ENCODE data around the gene GSG1L.
"Not testable (repeated sequence)": the region's sequence is repeated elsewhere in the genome, so short reads cannot be mapped to it uniquely, and the experiment has no call there.

GSG1L gene

DNA sequence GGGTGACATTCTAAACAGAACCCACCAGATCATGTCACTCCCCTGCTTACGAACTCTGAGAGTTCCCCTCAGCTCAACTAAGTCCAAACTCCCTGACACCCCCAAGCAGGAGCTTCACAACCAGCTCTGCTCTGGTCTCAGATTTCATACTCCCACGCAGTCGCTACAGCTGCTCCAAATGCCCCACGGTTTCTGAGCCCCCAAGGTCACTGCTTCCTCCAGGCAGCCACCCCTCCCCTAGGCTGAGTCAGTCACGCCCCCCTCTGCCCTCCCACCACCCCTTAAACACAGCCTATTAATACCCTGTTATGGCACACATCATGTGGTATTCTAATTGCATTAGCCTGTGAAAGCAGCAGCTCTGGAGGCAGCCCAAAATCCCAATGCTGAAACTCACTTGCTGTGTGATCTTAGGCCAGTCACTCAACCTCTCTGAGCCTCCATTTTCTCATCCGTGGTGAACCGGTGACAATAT lies 51.5 kb downstream of the GSG1L start:
- no peak for DNase-seq

DNA sequence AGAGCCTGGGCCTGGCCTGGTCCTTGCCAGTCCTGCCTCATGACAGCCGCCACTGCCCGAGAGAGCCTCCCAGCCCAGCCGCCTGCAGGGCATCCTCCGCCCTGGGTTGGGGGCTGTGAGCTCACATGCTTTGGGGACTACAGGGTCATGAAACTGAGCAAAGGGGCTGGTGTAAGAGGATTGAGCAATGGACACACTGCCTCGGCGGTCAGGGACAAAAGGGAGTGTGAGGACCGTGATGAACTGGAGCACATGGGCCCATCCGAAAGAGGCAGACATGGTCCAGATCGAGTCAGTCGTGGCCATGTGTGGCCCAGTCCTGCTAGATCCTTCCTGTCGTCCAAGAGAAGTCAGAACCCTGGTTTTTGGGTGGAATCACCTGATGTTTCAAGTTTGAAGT lies 52.3 kb downstream of the GSG1L start:
- DNase-seq: no peak

DNA sequence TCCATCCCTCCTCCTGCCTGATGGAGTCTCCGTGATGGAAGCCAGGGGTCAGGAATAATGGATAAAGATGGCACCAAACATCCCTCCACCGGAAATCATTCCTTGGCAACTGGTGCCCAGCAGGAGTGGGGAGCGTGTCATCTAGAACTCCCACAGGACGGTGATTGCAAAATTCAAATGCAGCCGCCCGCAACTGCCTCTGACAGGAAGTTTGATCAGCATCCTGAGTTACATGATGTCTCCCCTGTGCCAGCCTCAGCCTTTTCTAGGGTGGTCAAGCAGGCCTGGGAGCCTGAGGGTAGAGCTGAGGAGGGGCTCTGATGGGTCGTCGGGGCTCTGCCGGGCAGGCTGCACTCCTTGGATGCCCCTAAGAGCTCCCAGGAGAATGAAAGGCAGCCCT lies 52.8 kb downstream of the GSG1L start:
- DNase-seq: no peak

DNA sequence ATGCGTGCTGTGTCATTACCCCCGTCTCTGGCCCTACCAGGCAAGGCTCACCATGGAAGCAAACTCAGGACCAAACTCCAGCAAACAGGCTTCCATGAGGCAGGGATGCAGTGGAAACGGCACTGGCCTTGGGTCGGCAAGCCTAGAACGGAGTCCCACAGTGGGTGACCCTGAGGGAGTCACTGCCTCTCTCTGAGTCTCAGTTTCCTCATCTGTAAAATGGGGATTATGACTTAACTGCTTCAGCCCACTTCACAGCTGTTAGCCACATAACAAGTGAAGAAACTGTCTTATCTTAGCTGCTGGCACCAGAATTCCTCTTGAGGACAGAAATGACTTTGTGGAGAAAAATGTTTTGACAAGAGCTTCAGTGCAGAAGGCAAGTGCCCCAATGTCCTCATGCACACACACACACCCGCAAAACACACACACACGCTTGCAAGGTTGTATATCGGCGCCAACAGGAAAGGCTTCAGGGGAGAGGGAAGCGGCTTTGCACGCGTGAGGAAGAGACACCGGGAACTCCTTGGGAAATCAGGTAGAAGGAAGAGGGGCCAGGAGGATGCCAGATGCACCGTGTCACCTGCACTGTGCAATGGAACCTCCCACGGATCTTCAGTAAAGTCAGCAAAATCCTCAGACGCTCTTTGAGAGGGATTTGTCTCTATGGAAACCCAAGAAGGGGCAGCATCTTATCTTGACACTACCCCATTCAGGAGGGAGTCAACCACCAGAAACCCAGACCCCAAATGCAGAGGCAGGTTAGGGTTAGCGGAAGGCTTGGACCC lies 53.7 kb downstream of the GSG1L start:
- DNase-seq: no peak

DNA sequence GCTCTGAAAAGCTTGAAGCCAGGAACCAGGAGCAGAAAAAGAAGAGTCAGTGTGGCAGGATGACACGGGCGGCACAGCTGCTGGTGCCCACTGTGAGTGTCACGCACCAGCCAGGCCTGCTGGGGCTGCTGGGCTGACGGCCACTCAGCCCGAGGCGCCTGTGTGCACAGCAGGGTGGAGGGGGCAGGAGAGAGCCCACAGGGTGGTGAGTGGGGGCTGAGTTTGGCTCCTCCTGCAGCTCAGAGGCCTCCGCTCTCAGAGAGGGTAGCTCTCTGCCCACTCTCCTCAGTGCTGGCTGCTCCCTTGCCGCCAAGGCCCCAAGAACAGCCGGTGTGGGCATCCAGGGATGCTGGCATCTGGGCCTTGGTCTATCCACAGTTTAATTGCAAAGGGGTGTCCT lies 59.6 kb downstream of the GSG1L start:
- DNase-seq: no peak

DNA sequence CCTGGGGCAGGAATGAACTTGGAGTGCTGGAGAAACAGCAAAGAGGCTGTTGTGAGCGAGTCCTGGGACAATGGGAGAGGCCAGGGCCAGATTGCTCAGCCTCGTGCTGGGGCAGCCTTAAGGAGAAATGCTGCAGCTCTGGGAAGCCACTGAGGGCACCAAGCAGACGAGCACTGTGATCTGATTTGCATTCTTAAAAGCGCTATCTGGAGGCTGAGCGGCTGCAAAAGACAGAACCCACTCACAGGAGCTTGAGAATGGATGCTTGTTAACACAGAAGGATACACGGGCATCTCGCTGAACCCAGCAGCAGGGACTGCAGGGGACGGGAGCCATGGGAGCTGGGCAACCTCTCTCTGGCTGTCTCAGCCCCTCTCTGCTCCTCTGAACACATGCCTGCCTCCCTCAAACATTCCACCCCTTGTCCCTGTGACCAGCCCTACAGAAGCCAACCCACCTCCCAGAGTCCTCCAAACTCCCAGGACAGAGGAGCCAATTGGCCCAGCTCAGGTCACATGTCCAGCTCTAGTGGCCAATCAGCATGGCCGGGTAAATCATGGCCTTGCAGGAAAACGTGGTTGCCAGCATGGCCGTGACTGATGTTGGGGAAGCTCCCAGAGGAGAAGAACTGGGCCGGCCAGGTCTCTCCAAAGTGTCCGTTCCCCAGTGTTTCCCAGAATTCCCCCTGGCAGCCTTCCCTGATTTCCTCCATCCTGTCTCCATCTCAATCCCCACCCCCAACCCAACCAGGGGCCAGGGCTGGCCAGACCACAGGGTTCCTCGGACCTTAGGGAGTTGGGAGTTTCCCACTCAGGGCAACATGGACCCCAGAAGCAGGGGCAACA lies 60.3 kb downstream of the GSG1L start:
- DNase-seq: no peak

DNA sequence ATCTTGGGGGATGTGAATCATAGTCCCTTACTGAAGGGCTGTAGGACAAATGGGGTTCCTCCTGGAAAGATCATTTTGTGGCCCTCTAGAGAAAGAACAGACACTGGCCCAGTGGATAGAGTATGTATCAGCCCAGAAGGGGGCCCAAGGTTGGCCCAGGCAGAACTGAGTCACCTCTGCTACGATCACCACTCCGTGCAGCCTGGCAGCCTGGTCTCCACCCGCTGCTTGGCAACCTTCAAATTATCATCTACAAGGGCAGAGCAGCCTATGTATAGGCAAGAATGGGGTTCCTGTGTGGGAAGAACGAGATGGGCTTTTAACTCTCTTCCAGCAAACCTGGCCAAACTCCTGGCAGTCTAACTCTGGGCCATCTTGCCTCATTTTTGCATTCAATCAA lies 61.9 kb downstream of the GSG1L start:
- no peak for DNase-seq

DNA sequence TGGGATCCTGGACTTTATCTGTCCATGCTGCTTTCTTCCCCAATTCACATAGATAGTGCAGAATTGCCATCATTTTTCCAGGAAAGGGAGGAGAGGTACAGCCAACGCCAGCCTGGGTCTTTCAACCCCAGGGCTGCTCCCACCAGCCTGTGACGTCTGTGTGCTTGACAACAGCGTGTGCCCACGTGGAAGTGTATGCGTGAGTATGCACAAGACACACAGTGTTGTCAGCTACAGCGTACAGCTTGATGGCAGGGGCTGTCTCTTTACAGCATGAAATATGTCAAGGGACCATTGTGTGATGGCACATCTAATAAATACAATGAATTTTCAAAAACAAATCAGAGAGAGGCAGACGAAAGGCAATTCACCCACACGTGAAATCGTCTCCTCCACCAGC lies 62.3 kb downstream of the GSG1L start:
- no peak for DNase-seq

DNA sequence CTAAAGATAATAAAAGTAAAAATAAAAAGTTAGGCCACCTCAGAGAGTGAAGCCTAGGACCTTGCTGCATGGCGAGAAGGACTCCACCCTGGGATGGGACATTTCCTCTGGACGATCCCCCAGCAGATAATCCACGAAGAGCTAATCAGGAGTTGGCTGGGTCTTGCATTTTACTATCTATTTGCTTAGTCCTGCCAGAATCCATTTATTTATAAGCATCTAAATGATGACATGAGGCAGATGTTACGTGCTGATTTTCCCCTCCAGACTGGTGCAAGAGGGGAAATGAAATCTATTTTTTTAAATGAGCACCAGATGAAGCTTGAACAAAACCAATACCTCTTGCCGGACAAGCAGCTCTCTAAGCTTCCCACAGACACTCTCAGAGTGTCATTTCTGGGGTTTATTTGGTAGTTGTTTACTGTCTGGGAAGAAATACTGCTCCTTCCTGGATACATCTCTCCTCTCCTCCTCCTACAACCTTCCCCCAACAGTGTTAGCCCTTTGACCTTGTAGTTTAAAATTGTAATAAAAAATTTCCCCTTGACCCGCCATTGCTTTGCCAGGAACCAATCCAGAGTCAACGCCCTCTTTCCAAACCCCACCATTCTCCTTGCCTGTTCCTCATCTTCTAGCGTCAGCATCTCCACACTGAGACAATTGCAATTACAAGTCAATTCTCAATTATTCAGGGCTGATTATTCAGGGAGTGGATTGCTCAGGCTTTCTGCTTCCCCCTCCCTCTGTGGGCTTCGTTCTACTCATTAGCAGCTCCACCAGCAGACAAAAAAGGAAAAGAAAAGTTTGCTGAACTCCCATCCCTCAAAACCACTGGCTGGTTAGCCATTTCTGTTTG lies 63.0 kb downstream of the GSG1L start:
- no peak for DNase-seq

DNA sequence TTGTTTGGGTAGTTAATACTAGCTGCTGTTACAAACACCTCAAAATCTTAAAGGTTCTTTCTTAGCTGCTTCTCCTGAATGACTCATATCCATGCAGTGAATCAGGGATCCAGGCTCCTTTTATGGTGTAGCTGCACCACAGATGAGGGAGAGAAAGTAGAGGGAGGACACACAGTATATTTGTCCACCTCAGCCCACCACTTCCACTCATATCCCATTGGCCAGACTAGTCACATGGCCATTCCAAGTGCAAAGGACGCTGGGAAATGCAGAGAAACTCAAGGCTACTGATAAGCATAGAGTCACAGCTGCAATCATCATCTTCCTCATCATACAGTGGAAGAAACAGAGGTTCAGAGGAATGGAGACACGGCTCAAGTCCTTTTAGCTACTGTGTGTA lies 63.8 kb downstream of the GSG1L start:
- no peak for DNase-seq

DNA sequence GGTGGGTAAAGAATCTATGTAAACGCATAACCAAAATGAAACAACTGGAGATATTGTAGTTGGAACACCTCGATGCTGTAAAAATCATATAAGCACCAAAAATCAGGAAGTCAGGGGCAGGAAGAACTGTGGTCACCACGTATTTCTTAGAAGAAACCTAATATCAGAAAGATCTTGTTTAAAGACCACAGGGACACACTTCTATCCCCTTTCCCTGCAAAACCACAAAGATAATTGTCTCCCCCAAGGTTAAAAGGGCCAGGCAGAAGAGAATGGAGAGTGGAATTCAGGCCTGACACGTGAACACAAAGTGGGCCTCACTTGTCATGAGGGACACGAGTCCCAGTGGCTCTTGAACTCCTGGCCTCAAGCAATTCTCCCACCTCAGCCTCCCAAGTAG lies 68.1 kb downstream of the GSG1L start:
- DNase-seq: no peak

DNA sequence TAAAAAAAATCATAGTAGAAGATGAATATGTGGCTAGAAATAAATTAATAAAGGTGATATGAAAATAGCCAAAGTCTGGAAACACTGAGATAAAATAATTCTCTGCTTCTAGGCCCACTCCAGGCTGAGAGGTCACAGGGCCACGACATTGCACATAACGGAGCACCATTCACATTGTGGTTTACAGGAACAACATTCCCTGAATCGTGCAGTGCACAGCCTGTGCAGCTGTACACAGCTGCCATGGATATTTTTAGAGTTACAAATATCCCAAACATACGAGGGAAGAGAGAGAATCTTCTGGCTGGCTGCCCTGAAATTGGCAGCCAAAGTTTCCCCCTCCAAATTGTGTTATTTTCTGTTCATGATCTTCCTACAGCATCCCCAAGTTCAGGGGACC lies 68.8 kb downstream of the GSG1L start:
- DNase-seq: no peak

DNA sequence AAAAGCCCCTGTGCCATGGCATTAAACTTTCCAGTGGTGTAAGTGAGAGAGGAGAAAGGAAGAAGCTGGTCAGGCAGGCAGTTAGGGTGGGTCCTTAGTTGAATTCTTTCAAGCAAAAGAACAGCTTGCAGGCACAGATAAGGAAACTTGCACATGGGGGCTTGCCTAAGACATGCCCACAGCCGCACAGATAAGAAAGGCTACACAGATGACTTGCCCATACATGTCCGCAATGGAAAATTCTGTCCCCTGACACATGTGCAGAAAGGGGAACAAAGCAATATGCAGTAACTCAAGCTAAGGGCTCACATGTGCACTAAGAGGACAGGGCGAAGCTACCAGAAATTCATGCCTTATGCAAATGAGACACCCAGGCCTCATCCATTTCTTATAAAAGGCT lies 69.9 kb downstream of the GSG1L start:
- no peak for DNase-seq

DNA sequence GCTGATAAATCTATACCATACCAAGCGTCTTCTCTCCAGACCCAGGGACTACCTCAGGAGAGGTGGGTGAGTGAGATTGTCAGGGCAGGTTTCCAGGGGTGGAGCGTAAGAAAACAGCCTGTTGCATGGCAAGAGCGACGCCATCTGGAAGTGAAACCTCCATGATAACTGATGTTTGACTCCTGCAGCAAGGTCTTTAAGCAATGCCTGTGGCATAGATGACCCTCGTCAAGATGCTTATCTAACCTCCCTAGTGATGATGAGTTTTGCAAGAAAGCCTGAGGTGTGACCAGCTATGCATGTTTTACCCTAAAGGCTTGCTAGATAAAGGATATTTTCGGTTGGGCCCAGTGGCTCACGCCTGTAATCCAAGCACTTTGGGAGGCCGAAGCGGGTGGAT lies 71.6 kb downstream of the GSG1L start:
- no peak for DNase-seq

DNA sequence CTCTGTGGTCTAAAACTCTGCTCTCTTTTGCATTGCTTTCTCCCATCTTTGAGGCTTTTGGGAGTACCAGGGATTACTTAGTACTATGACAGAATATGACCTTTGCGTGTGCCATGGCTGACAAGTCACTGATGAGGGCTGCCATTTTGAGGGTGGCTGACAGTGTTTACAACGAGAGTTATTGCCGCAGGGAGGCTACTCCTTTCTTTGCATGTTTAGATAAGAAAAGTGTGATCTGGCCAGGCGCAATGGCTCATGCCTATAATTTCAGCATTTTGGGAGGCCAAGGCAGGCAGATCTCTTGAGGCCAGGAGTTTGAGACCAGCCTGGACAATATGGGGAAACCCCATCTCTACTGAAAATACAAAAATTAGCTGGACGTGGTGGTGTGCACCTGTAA lies 77.5 kb downstream of the GSG1L start:
- DNase-seq: no peak

DNA sequence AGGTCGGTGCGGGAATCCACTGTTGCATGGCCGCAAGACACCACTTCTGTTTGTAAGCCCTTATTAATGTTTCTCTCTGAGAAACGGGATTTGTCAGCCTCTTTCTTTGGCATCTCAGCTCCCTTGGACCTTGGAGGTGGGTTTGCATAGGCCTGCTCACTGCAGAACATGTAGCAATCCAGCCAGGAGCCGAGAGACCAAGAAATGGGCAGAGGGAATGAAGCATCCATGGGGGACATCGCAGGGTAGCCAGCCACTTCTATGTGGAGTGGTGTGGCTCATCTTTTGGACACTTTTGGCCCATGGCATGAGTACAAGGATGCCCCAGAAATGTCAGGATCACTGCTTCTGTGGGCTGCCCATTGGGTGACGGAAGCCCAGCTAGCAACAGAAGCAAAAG lies 79.4 kb downstream of the GSG1L start:
- no peak for DNase-seq

DNA sequence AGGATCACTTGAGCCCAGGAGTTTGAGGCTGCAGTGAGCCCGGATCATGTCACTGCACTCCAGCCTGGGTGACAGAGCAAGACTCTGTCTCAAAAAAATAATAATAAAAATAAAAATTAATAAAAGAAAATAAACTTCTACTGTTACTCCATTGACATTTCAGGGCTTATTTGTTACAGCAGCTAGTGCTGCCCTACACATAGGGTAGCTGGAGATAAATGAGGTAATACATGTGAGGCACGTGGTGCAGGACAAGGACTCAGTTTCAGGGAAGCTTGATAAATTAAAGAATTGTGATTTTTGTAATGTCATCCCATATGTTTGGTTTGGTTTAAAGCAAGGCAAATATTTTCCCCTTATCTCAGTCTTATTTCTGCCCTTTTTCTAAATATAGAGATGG lies 80.3 kb downstream of the GSG1L start:
- DNase-seq: no peak

DNA sequence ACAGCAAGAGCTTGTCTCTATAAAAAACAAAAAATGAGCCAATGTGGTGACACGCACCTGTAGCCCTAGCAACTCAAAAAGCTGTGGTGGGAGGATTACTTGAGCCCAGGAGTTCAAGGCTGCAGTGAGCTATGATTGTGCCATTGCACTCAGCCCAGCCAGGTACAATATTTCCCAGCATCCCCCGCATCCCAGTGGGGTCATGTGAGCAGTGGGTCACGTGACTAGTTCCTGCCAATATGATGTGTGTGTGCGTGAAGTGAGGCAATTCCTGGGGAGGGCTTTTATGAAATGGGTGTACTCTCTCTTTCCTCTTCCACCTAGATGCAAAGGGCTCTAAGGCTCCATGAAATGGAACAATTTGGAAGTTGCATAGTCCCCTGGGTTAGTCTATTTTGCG lies 81.3 kb downstream of the GSG1L start:
- DNase-seq: no peak

DNA sequence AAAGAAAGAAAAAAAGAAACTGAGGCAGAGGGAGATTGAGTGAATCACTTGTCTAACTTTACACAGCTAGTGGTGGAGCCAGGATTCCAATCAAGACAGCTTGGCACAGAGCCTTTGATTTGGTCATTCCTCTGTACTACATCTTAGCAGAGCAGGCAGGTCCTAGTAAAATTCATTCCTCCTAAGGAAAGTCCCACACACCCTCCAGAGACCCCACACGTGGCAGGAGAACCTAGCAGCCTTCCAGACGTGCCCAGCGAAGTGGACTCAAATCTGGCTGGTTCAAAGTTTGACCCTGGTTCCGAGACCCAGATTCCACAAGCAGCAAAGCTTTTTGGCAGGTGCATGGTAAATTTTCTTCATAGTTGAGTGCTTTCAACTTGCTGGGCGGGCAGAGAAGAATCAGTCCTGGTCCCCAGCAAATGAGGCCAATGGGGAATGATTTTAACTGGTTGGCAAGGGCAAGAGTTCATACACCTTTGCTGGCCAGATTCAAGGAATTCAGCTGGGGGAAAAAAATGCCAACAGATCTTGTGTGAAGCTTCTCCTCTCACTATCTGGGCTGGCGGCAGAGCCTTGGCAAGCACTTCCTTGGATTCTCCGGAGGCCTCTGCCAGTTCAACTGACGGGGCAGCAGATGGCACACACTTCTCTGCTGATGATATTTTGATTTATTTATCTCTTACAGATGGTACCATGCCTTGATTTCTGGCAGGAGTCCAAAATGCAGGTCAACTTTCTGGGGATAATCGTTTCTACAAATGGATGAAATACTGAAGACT lies 82.4 kb downstream of the GSG1L start:
- no peak for DNase-seq

DNA sequence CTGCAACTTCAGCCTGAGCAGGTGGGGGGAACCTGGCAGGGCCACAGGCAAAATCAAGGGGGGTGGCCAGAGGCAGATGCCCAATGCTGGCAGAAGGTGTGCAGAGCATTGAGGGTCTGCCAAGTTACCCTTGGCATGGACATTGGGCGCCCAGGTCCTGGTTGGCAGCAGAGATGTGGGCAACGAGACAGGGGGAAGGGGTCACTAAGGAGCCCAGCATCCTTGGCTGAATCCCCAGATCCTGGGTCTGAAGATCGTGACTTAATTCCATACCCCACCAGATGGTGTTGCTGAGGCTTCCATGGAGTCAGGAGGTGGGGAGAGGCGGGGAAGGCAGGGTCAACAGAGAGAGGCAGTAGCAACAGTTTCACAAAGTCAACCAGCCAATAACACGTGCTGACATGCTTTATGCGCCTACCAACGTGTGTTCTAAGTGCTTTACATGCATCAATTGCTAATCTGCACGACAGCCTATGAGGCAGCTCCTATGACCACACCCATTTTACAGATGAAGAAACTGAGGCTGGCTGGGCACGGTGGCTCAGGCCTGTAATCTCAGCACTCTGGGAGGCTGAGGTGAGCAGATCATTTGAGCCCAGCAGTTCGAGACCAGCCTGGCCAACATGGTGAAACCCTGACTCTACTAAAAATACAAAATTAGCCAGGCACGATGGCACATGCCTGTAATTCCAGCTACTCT lies 83.3 kb downstream of the GSG1L start:
- no peak for DNase-seq

DNA sequence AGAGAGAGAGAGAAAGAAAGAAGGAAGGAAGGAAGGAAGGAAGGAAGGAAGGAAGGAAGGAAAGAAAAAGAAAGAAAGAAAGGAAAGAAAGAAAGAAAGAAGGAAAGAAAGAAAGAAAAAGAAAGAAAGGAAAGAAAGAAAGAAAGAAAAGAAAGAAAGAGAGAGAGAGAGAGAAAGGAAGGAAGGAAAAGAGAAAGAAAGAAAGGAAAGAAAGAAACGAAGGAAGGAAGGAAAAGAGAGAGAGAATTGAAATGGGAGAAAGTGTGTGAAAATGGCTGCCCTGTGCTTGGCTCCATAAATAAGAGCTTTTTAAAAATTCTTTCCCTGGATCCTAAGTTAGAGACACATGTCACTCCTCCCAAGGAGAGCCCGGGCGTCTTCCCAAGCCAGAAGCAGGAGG lies 83.8 kb downstream of the GSG1L start:
- not testable (repeated sequence) for DNase-seq

DNA sequence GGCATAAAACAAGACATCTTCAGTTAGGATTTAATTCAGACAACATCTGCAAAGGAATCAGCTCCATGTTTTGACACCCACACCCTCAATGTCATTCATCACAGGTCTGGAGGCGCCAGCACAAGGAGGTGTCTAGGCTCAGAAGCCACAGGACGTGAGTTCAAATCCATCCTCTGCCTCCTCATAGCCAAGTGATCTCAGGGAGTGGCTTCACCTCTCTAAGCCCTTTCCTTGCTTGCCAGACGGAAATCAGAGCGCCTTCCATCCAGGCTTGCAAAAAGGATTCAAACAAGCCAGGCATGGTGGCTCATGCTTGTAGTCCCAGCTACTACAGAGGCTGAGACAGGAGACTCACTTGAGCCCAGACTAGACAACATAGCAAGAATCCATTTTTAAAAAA lies 84.6 kb downstream of the GSG1L start:
- no peak for DNase-seq
